Breast epithelium (tissue), 3 donors: ENCODE data around the gene SMPDL3B.

Source experiments
- POLR2A ChIP-seq: fragments of 450-650 bp; IDR thresholded peaks from one replicate; pipeline ENCODE4 v1.6.1; 2016; ENCODE audit warnings: antibody characterized with exemption, mild to moderate bottlenecking, moderate library complexity
- TF ChIP-seq, protein P1 (sequence below), 3 donors: fragments of 450-650 bp; IDR thresholded peaks; one replicate each; pipeline ENCODE4 v1.5.1; 2016 to 2017; ENCODE audit warnings: antibody characterized with exemption in 3 of 3, mild to moderate bottlenecking in 3 of 3, moderate library complexity in 3 of 3

DNA sequence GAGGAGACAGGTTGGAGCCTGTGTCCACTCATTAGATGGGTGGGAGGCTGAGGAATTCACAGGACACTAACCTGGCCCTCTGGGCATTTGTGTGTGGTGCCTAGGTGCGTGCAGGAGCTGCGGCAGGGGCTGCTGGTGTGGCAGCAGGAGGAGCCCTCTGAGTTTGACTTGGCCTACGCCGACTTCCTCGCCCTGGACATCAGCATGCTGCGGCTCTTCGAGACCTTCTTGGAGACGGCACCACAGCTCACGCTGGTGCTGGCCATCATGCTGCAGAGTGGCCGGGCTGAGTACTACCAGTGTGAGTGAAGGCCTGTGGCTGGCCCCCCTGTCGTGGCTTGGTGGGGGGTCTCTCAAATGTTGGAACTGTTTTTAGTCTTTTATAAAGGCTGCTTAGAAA is 28.6 kb downstream of the SMPDL3B start:
- no peak for TF ChIP-seq POLR2A
- TF ChIP-seq, protein P1, sequence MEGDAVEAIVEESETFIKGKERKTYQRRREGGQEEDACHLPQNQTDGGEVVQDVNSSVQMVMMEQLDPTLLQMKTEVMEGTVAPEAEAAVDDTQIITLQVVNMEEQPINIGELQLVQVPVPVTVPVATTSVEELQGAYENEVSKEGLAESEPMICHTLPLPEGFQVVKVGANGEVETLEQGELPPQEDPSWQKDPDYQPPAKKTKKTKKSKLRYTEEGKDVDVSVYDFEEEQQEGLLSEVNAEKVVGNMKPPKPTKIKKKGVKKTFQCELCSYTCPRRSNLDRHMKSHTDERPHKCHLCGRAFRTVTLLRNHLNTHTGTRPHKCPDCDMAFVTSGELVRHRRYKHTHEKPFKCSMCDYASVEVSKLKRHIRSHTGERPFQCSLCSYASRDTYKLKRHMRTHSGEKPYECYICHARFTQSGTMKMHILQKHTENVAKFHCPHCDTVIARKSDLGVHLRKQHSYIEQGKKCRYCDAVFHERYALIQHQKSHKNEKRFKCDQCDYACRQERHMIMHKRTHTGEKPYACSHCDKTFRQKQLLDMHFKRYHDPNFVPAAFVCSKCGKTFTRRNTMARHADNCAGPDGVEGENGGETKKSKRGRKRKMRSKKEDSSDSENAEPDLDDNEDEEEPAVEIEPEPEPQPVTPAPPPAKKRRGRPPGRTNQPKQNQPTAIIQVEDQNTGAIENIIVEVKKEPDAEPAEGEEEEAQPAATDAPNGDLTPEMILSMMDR (IDR thresholded peaks at IDR 0.05) = no peak
